ENCODE results near the gene ASAH2.

DNA sequence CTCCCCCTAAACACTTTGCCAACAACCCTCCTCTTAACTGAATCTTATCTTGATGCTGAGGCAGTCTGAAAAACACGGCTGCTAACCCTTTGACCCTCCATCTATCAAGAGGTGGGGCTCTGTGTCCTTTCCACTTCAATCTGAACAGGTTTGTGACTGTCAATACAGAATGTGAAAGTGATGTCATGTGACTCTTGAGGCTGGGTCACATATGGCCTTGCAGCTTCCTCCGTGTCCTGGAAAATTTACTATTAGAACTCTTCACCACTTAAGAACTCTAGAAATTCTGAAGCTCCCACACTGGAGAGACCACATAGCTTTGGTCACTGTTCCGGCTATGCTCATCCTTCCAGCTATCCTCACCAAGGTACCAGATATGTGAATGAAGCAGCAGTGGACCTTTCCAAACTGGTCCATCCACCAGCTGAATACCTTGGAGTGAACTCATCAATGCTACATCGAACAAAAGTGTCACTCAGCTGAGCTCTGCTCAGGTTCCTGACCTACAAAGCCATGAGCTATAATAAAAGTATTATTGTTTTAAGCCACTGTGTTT is 30.7 kb upstream of the ASAH2 start:
- TF ChIP-seq CTCF (IDR thresholded peaks at IDR 0.05 in 2 of 3, conservative IDR thresholded peaks at IDR 0.05 in 1 of 3; ENCODE audit: borderline replicate concordance in 1 of 3, insufficient read depth in 1 of 3, low read depth in 2 of 3, low read length in 2 of 3) (no peak), ZNF274 (IDR thresholded peaks at IDR 0.05; ENCODE audit: low read depth, low read length) (no peak), POLR2A (IDR thresholded peaks at IDR 0.05; ENCODE audit: borderline replicate concordance, extremely low read depth, insufficient read depth, insufficient read length) (no peak), EGR1 (IDR thresholded peaks at IDR 0.05; ENCODE audit: low read depth) (no peak), RAD21 (IDR thresholded peaks at IDR 0.05; ENCODE audit: low read depth) (no peak), ZBTB33 (IDR thresholded peaks at IDR 0.05; ENCODE audit: extremely low read depth, insufficient replicate concordance, low read length) (no peak), EZH2phosphoT487 (IDR thresholded peaks at IDR 0.05; ENCODE audit: borderline replicate concordance) (no peak), EZH2 (IDR thresholded peaks at IDR 0.05) (no peak), SP1 (IDR thresholded peaks at IDR 0.05; ENCODE audit: low read depth) (no peak), ZFX (IDR thresholded peaks at IDR 0.05) (no peak), ELF1 (IDR thresholded peaks at IDR 0.05; ENCODE audit: borderline replicate concordance, low read depth) (no peak)
- TF ChIP-seq, protein P1, sequence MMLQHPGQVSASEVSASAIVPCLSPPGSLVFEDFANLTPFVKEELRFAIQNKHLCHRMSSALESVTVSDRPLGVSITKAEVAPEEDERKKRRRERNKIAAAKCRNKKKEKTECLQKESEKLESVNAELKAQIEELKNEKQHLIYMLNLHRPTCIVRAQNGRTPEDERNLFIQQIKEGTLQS (IDR thresholded peaks at IDR 0.05) = no peak
- TF ChIP-seq, protein P2, sequence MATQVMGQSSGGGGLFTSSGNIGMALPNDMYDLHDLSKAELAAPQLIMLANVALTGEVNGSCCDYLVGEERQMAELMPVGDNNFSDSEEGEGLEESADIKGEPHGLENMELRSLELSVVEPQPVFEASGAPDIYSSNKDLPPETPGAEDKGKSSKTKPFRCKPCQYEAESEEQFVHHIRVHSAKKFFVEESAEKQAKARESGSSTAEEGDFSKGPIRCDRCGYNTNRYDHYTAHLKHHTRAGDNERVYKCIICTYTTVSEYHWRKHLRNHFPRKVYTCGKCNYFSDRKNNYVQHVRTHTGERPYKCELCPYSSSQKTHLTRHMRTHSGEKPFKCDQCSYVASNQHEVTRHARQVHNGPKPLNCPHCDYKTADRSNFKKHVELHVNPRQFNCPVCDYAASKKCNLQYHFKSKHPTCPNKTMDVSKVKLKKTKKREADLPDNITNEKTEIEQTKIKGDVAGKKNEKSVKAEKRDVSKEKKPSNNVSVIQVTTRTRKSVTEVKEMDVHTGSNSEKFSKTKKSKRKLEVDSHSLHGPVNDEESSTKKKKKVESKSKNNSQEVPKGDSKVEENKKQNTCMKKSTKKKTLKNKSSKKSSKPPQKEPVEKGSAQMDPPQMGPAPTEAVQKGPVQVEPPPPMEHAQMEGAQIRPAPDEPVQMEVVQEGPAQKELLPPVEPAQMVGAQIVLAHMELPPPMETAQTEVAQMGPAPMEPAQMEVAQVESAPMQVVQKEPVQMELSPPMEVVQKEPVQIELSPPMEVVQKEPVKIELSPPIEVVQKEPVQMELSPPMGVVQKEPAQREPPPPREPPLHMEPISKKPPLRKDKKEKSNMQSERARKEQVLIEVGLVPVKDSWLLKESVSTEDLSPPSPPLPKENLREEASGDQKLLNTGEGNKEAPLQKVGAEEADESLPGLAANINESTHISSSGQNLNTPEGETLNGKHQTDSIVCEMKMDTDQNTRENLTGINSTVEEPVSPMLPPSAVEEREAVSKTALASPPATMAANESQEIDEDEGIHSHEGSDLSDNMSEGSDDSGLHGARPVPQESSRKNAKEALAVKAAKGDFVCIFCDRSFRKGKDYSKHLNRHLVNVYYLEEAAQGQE (IDR thresholded peaks at IDR 0.05; ENCODE audit: low read depth) = no peak

Data from HCT116 (cell line).